HG03159 (cell line): ENCODE data around the gene ARHGEF28.

Source experiments
- ATAC-seq: cut with Tn5 transposase; IDR thresholded peaks from one replicate; pipeline ENCODE4 v1.9.1; 2021; ENCODE audit warnings: mild to moderate bottlenecking, moderate library complexity; ENCODE audit not compliant: unreplicated experiment

Gene ARHGEF28

GRCh38 chr5:73921741-73922140 is 295.7 kb downstream of the ARHGEF28 start:
- no peak for ATAC-seq

- ATAC-seq: no peak
These were observed 296.2 kb downstream of the ARHGEF28 start for GRCh38 chr5:73922224-73922623.

- no peak for ATAC-seq
These were observed 297.0 kb downstream of the ARHGEF28 start for GRCh38 chr5:73922875-73923557.

GRCh38 chr5:73928476-73929070 is 302.6 kb downstream of the ARHGEF28 start:
- no peak for ATAC-seq

GRCh38 chr5:73935719-73936118 is 309.7 kb downstream of the ARHGEF28 start:
- no peak for ATAC-seq

GRCh38 chr5:73938280-73938937 is 312.4 kb downstream of the ARHGEF28 start:
- no peak for ATAC-seq

GRCh38 chr5:73938938-73939320 is 312.9 kb downstream of the ARHGEF28 start:
- ATAC-seq: no peak

- ATAC-seq: no peak
These were observed 313.6 kb downstream of the ARHGEF28 start for GRCh38 chr5:73939557-73939956.

GRCh38 chr5:73940026-73940425 is 314.0 kb downstream of the ARHGEF28 start:
- no peak for ATAC-seq

GRCh38 chr5:73940801-73941200 is 314.8 kb downstream of the ARHGEF28 start:
- ATAC-seq: no peak

GRCh38 chr5:73942783-73943182 is 316.8 kb downstream of the ARHGEF28 start:
- ATAC-seq: no peak

GRCh38 chr5:73943397-73943796 is 317.4 kb downstream of the ARHGEF28 start:
- no peak for ATAC-seq

- ATAC-seq: no peak
These were observed 318.6 kb downstream of the ARHGEF28 start for GRCh38 chr5:73944581-73944980.

- no peak for ATAC-seq
These were observed 319.5 kb downstream of the ARHGEF28 start for GRCh38 chr5:73945505-73945904.

- no peak for ATAC-seq
These were observed 320.3 kb downstream of the ARHGEF28 start for GRCh38 chr5:73946278-73946677.

GRCh38 chr5:73946919-73947602 is 321.1 kb downstream of the ARHGEF28 start:
- ATAC-seq: no peak

GRCh38 chr5:73947906-73948640 is 322.1 kb downstream of the ARHGEF28 start:
- no peak for ATAC-seq

GRCh38 chr5:73948720-73949119 is 322.7 kb downstream of the ARHGEF28 start:
- no peak for ATAC-seq

- ATAC-seq: no peak
These were observed 324.5 kb downstream of the ARHGEF28 start for GRCh38 chr5:73950441-73950873.

GRCh38 chr5:73950912-73951430 is 325.0 kb downstream of the ARHGEF28 start:
- ATAC-seq: no peak

GRCh38 chr5:73952872-73953271 is 326.9 kb downstream of the ARHGEF28 start:
- ATAC-seq: no peak
